Mononuclear cell (primary cell): ENCODE results near the gene DUSP21. TPM values are rescaled to one million over a fixed set of nuclear protein-coding genes. Genes with fewer than 3 reads are reported as not detected.
"Not testable (repeated sequence)": the region's sequence is repeated elsewhere in the genome, so short reads cannot be mapped to it uniquely, and the experiment has no call there.

Experiments used
- H3K27me3 ChIP-seq: 2 replicates; pipeline ENCODE4 v1.6.0; 2011; ENCODE audit warnings: low read length, control low read depth; ENCODE audit not compliant: insufficient read depth
- H3K4me1 ChIP-seq: 2 replicates; pipeline ENCODE4 v1.5.1; 2011; ENCODE audit warnings: mild to moderate bottlenecking, low read length, control low read depth; ENCODE audit not compliant: insufficient read depth
- H3K4me3 ChIP-seq: 2 replicates; pipeline ENCODE4 v1.5.1; 2011; ENCODE audit warnings: mild to moderate bottlenecking, low read length, moderate library complexity
- H3K9me3 ChIP-seq: 2 replicates; pipeline ENCODE4 v1.5.1; 2011; ENCODE audit warnings: low read depth, mild to moderate bottlenecking, control low read depth, low read length
- total RNA-seq: library from RNA; depleted of rRNA; stranded (reverse); fragments of >200 nt; gene quantifications from one replicate; pipeline ENCODE4 v1.2.3, GENCODE V29; 2012

DUSP21 gene
- not detected for total RNA-seq

DNA sequence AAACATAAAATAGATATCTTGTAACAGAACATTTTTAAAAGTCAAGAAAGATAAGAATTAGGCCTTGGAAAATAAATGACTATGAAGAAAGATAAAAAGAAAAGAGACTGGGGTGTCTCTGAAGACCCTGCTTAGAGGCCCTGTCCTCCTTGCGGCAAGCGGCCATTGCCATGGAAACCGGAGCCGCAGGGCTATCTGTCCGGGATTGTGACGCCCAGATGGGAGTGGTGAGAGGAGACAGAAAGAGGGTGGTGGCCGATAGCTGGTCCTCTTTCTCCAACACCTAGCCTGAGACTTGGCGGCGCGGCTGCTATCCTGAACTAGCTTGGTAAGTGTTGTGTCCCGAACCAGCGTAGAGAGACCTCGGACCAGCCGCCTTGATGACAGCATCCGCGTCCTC lies at the start of gene DUSP21:
TSS of gene DUSP21 (plus strand) at position 269 of the 400 bp plus-strand sequence. CDS start at position 381, 112 bp downstream.
- Histone ChIP-seq H3K27me3 (no peaks in the 10 kb centered on the region), H3K4me1 (no peaks in the 10 kb centered on the region), H3K9me3 (no peaks in the 10 kb centered on the region), H3K4me3 (no peak within 1 kb of the TSS)

GRCh38 chrX:44795945-44796450 lies 47.8 kb upstream of the DUSP21 start:
- Histone ChIP-seq H3K4me3 (no peak overlapping the region), H3K27me3 (no peaks in the 10 kb centered on the region), H3K4me1 (no peaks in the 10 kb centered on the region), H3K9me3 (no peaks in the 10 kb centered on the region)

DNA sequence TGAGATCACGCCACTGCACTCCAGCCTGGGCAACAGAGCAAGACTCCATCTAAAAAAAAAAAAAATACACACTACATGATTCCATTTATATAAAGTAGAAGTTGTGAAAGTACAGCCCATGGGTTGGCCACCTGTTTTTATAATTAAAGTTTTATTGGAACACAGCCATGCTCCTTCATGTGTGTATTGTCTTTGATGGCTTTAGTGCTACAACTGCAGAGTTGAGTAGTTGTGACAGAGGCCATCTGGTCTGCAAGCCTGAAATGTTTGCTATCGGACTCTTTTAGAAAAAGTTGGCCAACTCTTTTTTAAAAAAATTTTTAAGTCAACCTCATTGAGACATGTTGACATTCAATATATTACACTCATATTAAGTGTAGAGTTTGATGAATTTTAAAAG lies 41.2 kb upstream of the DUSP21 start:
- Histone ChIP-seq H3K27me3 (no peaks in the 10 kb centered on the region), H3K4me3 (no peak overlapping the region), H3K4me1 (no peaks in the 10 kb centered on the region), H3K9me3 (no peaks in the 10 kb centered on the region)

DNA sequence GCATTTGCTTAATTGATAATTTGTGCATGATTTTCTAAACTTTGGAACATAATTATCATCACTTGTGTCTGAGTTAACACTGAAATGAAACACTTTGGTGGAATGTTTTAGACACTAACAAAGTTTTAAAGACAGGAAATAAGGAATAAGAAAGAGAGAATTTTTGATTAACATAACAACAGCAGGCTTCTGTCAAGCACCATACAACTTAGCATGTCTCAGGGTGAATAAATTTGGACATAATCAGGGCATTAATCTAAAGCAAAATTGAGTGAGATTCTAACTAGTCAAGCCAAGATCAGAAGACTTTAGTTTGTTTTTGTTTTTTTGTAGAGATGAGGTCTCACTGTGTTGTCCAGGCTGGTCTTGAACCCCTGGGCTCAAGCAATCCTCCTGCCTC lies 28.1 kb upstream of the DUSP21 start:
- H3K4me1 ChIP-seq = no peaks in the 10 kb centered on the region
- H3K9me3 ChIP-seq = no peaks in the 10 kb centered on the region
- no peaks in the 10 kb centered on the region for H3K27me3 ChIP-seq
- no peak overlapping the region for H3K4me3 ChIP-seq

- Histone ChIP-seq H3K4me1 (no peaks in the 10 kb centered on the region), H3K4me3 (no peak overlapping the region), H3K9me3 (no peaks in the 10 kb centered on the region), H3K27me3 (no peaks in the 10 kb centered on the region)
These were observed 27.5 kb upstream of the DUSP21 start for GRCh38 chrX:44816367-44816766.

DNA sequence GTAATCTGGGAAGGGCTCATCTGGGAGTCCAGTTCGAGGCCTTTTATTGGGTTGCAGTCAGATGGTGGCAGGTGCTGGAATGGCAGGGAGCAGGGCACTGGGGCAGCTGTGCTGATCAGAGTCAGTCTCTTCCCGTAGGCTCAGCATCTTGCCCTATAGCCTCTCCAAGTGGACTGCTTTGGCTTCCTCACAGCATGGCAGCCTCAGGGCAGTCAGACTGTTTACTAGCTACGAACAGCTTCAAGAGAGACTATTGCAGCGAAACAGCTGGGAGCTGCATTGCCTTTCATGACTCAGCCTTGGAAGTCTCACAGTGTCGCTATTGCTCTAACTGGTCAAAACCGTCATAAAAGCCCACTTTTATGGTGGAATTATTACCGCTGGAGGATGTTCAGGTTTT lies 26.8 kb upstream of the DUSP21 start:
- Histone ChIP-seq H3K27me3 (no peaks in the 10 kb centered on the region), H3K4me3 (no peak overlapping the region), H3K9me3 (no peaks in the 10 kb centered on the region), H3K4me1 (no peaks in the 10 kb centered on the region)

GRCh38 chrX:44822601-44823000 lies 21.2 kb upstream of the DUSP21 start:
- no peak overlapping the region for H3K4me3 ChIP-seq
- no peaks in the 10 kb centered on the region for H3K4me1 ChIP-seq
- no peaks in the 10 kb centered on the region for H3K27me3 ChIP-seq
- no peaks in the 10 kb centered on the region for H3K9me3 ChIP-seq

DNA sequence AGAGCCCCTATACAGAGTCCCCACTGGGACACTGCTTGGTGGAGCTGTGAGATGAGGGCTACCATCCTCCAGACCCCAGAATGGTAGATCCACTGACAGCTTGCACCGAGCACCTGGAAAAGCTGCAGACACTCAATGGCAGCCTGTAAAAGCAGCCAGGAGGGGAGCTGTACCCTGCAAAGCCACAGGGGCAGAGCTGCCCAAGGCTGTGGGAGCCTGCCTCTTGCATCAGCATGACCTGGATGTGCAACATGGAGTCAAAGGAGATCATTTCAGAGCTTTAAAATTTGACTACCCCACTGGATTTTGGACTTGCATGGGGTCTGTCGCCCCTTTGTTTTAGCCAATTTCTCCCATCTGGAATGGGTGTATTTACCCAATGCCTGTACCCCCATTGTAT lies 20.6 kb upstream of the DUSP21 start:
- H3K27me3 ChIP-seq, H3K4me3 ChIP-seq, H3K9me3 ChIP-seq, H3K4me1 ChIP-seq: not testable (repeated sequence)

GRCh38 chrX:44828008-44828605 lies 15.7 kb upstream of the DUSP21 start:
- no peaks in the 10 kb centered on the region for H3K27me3 ChIP-seq
- no peaks in the 10 kb centered on the region for H3K4me1 ChIP-seq
- H3K4me3 ChIP-seq = no peak overlapping the region
- no peaks in the 10 kb centered on the region for H3K9me3 ChIP-seq

- Histone ChIP-seq H3K27me3 (no peaks in the 10 kb centered on the region), H3K9me3 (no peaks in the 10 kb centered on the region), H3K4me3 (no peak overlapping the region), H3K4me1 (no peaks in the 10 kb centered on the region)
These were observed 14.0 kb upstream of the DUSP21 start for GRCh38 chrX:44829832-44830231.

DNA sequence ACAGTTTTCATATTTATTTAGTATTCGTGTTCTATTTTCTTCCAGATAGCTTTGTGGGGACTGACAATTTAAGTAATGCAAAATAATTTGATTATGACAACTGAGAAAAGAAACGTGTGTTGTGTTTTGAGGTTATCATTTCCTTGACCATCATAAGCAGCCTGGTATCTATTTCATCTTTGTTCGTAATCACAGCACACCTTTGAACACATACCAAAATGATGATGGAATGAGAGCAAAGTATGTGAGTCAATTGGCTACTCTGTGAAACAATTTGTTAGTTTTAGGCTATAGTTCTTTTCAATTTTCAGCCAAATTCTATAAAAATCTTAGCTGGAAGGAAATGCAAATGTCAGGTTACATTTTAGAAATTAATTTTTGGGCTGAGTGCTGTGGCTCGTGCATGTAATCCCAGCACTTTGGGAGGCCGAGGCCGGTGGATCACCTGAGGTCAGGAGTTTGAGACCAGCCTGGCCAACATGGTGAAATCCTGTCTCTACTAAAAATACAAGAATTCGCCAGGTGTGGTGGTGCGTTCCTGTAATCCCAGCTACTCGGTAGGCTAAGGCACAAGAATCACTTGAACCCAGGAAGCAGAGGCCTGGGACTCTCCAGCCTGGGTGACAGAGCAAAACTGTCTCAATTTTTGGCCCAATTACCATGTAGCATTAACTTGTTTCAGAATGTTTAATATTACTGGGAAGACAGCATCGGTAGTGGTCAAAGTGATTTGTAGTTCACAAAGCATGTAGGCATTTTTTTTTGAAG lies 1.1 kb upstream of the DUSP21 start:
- H3K4me1 ChIP-seq = no peaks in the 10 kb centered on the region
- no peak overlapping the region for H3K4me3 ChIP-seq
- H3K9me3 ChIP-seq = no peaks in the 10 kb centered on the region
- H3K27me3 ChIP-seq = no peaks in the 10 kb centered on the region

DNA sequence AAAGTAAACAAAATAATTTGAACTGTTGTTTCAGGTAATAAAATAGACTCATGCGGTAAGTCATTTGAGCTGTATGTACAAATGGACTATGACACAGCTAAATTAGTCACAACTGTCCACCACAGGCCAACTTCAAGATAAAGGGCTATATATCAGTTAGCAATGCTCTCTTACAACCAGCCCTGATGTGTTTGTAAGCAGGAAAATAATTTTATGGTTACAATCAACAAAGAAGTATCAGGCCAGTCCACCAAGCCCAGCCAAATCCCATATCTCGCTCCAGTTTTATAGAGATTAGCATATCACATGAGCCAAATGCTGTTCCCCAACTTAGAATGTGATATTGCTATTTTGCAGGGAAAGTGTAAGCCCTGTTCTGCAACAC lies 511 bp upstream of the DUSP21 start:
- no peaks in the 10 kb centered on the region for H3K27me3 ChIP-seq
- H3K4me1 ChIP-seq = no peaks in the 10 kb centered on the region
- no peak overlapping the region for H3K4me3 ChIP-seq
- no peaks in the 10 kb centered on the region for H3K9me3 ChIP-seq

GRCh38 chrX:44844204-44844603 lies 383 bp downstream of the DUSP21 start:
- Histone ChIP-seq H3K9me3 (no peaks in the 10 kb centered on the region), H3K4me3 (no peak overlapping the region), H3K4me1 (no peaks in the 10 kb centered on the region), H3K27me3 (no peaks in the 10 kb centered on the region)

DNA sequence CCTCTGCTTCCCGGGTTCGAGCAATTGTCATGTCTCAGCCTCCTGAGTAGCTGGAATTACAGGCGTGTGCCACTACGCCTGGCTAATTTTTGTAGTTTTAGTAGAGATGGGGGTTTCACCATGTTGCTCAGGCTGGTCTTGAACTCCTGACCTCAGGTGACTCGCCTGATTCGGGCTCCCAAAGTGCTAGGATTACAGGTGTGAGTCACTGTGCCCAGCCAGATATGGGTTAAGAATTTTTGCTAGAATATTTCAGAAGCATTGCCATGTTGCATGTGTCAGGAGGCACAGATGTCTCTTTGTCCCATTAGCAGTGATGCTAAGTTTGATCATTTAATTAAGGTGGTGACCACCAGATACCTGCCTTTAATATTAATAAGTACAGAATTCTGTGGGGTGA lies 7.1 kb downstream of the DUSP21 start:
- H3K4me3 ChIP-seq, H3K4me1 ChIP-seq, H3K9me3 ChIP-seq, H3K27me3 ChIP-seq: not testable (repeated sequence)

- H3K9me3 ChIP-seq = no peaks in the 10 kb centered on the region
- no peaks in the 10 kb centered on the region for H3K27me3 ChIP-seq
- peaks cover 7% of the 10 kb centered on the region for H3K4me1 ChIP-seq
- H3K4me3 ChIP-seq = no peak overlapping the region
These were observed 27.4 kb downstream of the DUSP21 start for GRCh38 chrX:44871114-44871645.
